ENCODE data around the gene RALGAPB.

DNA sequence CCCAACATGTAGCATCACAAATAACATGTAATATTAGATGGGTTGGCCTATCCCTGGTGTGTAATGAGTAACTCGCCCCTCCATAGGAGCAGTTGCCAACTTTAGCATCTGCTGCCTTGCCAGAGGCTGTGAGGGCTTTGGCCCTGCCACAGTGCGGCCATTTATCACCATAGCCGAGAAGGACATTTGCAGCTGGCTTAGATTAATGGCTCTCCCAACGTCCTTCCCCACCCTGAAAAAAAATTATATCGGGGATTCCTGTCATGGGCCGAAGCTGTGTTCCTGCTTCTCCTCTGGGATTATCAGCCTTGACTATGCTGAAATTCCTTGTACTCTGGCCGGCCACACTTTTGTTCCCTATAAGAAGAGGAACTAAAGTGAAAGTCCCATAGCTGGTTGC, 100.8 kb downstream of the RALGAPB start:
- no peak for TF ChIP-seq EZH2phosphoT487 (IDR thresholded peaks at IDR 0.05; ENCODE audit: borderline replicate concordance, low read depth, low read length)
- TF ChIP-seq, protein P1, sequence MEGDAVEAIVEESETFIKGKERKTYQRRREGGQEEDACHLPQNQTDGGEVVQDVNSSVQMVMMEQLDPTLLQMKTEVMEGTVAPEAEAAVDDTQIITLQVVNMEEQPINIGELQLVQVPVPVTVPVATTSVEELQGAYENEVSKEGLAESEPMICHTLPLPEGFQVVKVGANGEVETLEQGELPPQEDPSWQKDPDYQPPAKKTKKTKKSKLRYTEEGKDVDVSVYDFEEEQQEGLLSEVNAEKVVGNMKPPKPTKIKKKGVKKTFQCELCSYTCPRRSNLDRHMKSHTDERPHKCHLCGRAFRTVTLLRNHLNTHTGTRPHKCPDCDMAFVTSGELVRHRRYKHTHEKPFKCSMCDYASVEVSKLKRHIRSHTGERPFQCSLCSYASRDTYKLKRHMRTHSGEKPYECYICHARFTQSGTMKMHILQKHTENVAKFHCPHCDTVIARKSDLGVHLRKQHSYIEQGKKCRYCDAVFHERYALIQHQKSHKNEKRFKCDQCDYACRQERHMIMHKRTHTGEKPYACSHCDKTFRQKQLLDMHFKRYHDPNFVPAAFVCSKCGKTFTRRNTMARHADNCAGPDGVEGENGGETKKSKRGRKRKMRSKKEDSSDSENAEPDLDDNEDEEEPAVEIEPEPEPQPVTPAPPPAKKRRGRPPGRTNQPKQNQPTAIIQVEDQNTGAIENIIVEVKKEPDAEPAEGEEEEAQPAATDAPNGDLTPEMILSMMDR (conservative IDR thresholded peaks at IDR 0.05; ENCODE audit: low read length): no peak
